Measurements from ENCODE around the gene TPM1. TPM values are rescaled to one million over a fixed set of nuclear protein-coding genes. Genes with fewer than 3 reads are reported as not detected.

TPM1 gene
- total and polyA plus RNA-seq, 4 donors: 64.7 to 101 (median 71.5) TPM

DNA sequence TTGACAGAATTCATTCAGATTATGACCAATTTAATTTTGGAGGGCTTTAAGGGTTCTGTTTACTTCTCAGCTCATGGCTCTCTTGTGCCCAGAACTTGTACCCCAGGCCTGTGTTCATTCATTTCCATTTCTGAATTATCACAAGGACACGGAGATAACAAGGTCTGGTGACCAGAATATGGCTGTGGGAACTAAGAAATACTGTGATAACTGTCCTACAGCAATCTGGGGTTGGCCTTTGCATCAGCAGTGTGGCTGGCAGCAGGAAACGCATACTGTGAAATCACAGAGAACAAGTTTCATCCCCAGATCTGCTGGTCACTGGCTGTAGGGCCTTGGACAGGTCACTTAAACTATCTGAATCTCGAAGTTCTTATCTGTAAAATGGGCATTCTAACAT lies 41.8 kb upstream of the TPM1 start:
- WGBS: 69% methylated on average over 3 of the region's 3 CpGs
- Histone ChIP-seq H3K4me3 (ENCODE audit: low read depth in 1 of 3, low read length in 3 of 3) (no peak overlapping the region), H3K27ac (ENCODE audit: low read depth in 1 of 2, low read length in 2 of 2) (no peak overlapping the region), H3K9me3 (ENCODE audit: control insufficient read depth in 4 of 4, low read length in 3 of 4) (no peaks in the 10 kb centered on the region), H3K9ac (ENCODE audit: low read depth in 1 of 2, low read length in 2 of 2) (no peak overlapping the region), H3K36me3 (ENCODE audit: control insufficient read depth in 4 of 4, insufficient read depth in 3 of 4, low read depth in 1 of 4, low read length in 3 of 4) (no peaks in the 10 kb centered on the region), H3K27me3 (ENCODE audit: control insufficient read depth in 4 of 4, insufficient read depth in 4 of 4, low read length in 3 of 4) (no peaks in the 10 kb centered on the region), H3K4me1 (ENCODE audit: control insufficient read depth in 4 of 4, insufficient read depth in 4 of 4, low read length in 3 of 4) (peaks cover 2 to 12% (median 5%) of the 10 kb centered on the region in 4 donors)
- TF ChIP-seq JUND (IDR thresholded peaks at IDR 0.05) (no peak), EGR1 (IDR thresholded peaks at IDR 0.05; ENCODE audit: low read depth in 2 of 2) (no peak), HNF4A (conservative IDR thresholded peaks at IDR 0.05) (no peak), GABPA (IDR thresholded peaks at IDR 0.05 in 1 of 2, conservative IDR thresholded peaks at IDR 0.05 in 1 of 2) (no peak), NR2F2 (IDR thresholded peaks at IDR 0.05) (no peak), RAD21 (IDR thresholded peaks at IDR 0.05) (no peak), RXRA (IDR thresholded peaks at IDR 0.05) (no peak), HNF4G (IDR thresholded peaks at IDR 0.05) (no peak), YY1 (IDR thresholded peaks at IDR 0.05) (no peak), FOXA2 (IDR thresholded peaks at IDR 0.05) (no peak), FOXA1 (IDR thresholded peaks at IDR 0.05) (no peak), SP1 (IDR thresholded peaks at IDR 0.05) (no peak), TAF1 (conservative IDR thresholded peaks at IDR 0.05) (no peak)
- TF ChIP-seq, protein P1, sequence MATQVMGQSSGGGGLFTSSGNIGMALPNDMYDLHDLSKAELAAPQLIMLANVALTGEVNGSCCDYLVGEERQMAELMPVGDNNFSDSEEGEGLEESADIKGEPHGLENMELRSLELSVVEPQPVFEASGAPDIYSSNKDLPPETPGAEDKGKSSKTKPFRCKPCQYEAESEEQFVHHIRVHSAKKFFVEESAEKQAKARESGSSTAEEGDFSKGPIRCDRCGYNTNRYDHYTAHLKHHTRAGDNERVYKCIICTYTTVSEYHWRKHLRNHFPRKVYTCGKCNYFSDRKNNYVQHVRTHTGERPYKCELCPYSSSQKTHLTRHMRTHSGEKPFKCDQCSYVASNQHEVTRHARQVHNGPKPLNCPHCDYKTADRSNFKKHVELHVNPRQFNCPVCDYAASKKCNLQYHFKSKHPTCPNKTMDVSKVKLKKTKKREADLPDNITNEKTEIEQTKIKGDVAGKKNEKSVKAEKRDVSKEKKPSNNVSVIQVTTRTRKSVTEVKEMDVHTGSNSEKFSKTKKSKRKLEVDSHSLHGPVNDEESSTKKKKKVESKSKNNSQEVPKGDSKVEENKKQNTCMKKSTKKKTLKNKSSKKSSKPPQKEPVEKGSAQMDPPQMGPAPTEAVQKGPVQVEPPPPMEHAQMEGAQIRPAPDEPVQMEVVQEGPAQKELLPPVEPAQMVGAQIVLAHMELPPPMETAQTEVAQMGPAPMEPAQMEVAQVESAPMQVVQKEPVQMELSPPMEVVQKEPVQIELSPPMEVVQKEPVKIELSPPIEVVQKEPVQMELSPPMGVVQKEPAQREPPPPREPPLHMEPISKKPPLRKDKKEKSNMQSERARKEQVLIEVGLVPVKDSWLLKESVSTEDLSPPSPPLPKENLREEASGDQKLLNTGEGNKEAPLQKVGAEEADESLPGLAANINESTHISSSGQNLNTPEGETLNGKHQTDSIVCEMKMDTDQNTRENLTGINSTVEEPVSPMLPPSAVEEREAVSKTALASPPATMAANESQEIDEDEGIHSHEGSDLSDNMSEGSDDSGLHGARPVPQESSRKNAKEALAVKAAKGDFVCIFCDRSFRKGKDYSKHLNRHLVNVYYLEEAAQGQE (IDR thresholded peaks at IDR 0.05): no peak
- TF ChIP-seq, protein P2, sequence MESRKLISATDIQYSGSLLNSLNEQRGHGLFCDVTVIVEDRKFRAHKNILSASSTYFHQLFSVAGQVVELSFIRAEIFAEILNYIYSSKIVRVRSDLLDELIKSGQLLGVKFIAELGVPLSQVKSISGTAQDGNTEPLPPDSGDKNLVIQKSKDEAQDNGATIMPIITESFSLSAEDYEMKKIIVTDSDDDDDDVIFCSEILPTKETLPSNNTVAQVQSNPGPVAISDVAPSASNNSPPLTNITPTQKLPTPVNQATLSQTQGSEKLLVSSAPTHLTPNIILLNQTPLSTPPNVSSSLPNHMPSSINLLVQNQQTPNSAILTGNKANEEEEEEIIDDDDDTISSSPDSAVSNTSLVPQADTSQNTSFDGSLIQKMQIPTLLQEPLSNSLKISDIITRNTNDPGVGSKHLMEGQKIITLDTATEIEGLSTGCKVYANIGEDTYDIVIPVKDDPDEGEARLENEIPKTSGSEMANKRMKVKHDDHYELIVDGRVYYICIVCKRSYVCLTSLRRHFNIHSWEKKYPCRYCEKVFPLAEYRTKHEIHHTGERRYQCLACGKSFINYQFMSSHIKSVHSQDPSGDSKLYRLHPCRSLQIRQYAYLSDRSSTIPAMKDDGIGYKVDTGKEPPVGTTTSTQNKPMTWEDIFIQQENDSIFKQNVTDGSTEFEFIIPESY (IDR thresholded peaks at IDR 0.05): no peak
- TF ChIP-seq, protein P3, sequence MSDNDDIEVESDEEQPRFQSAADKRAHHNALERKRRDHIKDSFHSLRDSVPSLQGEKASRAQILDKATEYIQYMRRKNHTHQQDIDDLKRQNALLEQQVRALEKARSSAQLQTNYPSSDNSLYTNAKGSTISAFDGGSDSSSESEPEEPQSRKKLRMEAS (IDR thresholded peaks at IDR 0.05): no peak
- TF ChIP-seq, protein P4, sequence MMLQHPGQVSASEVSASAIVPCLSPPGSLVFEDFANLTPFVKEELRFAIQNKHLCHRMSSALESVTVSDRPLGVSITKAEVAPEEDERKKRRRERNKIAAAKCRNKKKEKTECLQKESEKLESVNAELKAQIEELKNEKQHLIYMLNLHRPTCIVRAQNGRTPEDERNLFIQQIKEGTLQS (IDR thresholded peaks at IDR 0.05): no peak
- DNase-seq (ENCODE audit: low spot score): no peak

DNA sequence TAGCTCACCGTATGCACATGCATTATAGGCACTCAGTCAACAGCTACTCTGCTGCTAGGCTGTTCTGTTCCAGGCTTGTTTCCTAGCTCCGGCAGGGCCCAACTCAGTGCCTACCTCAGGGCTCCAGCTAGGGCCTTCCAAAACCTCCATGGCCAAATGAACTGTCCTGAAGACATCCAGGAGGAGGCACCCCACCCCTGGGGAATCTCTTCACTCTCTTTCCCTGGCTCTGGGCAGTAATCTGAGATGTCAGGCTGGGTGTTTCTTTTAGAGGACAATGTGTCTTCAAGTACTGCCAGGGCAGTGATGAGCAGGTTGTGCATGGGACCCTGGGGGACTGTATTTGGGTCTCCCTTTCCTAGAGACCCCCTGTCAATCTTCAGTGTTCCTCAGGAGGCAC lies 38.3 kb upstream of the TPM1 start:
- no peak overlapping the region for H3K9ac ChIP-seq (ENCODE audit: low read depth in 1 of 2, low read length in 2 of 2)
- WGBS: 96% methylated on average over 2 of the region's 2 CpGs

More for the DNA sequence above, 38.3 kb upstream of the TPM1 start:
- no peak overlapping the region for H3K4me3 ChIP-seq (ENCODE audit: low read depth in 1 of 3, low read length in 3 of 3)
- TF ChIP-seq NR2F2 (IDR thresholded peaks at IDR 0.05) (no peak), YY1 (IDR thresholded peaks at IDR 0.05) (no peak), FOXA1 (IDR thresholded peaks at IDR 0.05) (no peak), HNF4G (IDR thresholded peaks at IDR 0.05) (no peak), JUND (IDR thresholded peaks at IDR 0.05) (no peak), RAD21 (IDR thresholded peaks at IDR 0.05) (no peak), SP1 (IDR thresholded peaks at IDR 0.05) (no peak), RXRA (IDR thresholded peaks at IDR 0.05) (no peak), FOXA2 (IDR thresholded peaks at IDR 0.05) (no peak), TAF1 (conservative IDR thresholded peaks at IDR 0.05) (no peak), EGR1 (IDR thresholded peaks at IDR 0.05; ENCODE audit: low read depth in 2 of 2) (no peak), GABPA (IDR thresholded peaks at IDR 0.05 in 1 of 2, conservative IDR thresholded peaks at IDR 0.05 in 1 of 2) (no peak), HNF4A (conservative IDR thresholded peaks at IDR 0.05) (no peak)
- TF ChIP-seq, protein P4 (IDR thresholded peaks at IDR 0.05): no peak
- TF ChIP-seq, protein P5, sequence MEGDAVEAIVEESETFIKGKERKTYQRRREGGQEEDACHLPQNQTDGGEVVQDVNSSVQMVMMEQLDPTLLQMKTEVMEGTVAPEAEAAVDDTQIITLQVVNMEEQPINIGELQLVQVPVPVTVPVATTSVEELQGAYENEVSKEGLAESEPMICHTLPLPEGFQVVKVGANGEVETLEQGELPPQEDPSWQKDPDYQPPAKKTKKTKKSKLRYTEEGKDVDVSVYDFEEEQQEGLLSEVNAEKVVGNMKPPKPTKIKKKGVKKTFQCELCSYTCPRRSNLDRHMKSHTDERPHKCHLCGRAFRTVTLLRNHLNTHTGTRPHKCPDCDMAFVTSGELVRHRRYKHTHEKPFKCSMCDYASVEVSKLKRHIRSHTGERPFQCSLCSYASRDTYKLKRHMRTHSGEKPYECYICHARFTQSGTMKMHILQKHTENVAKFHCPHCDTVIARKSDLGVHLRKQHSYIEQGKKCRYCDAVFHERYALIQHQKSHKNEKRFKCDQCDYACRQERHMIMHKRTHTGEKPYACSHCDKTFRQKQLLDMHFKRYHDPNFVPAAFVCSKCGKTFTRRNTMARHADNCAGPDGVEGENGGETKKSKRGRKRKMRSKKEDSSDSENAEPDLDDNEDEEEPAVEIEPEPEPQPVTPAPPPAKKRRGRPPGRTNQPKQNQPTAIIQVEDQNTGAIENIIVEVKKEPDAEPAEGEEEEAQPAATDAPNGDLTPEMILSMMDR (IDR thresholded peaks at IDR 0.05; ENCODE audit: low read depth, low read length, missing input control): no peak
- TF ChIP-seq, protein P1 (IDR thresholded peaks at IDR 0.05): no peak
- H3K36me3 ChIP-seq (ENCODE audit: control insufficient read depth in 4 of 4, insufficient read depth in 3 of 4, low read depth in 1 of 4, low read length in 3 of 4): no peaks in the 10 kb centered on the region
- H3K27me3 ChIP-seq (ENCODE audit: control insufficient read depth in 4 of 4, insufficient read depth in 4 of 4, low read length in 3 of 4): no peaks in the 10 kb centered on the region
- no peaks in the 10 kb centered on the region for H3K9me3 ChIP-seq (ENCODE audit: control insufficient read depth in 4 of 4, low read length in 3 of 4)
- H3K27ac ChIP-seq (ENCODE audit: low read depth in 1 of 2, low read length in 2 of 2): no peak overlapping the region
- peaks cover 0 to 1% (median 0%) of the 10 kb centered on the region in 4 donors for H3K4me1 ChIP-seq (ENCODE audit: control insufficient read depth in 4 of 4, insufficient read depth in 4 of 4, low read length in 3 of 4)
- no peak for DNase-seq (ENCODE audit: low spot score)

Measured in liver (tissue), 9 donors.